Inflammatory macrophage treated with lipopolysaccharide for 4 hours (primary cell): ENCODE results near the gene HIRIP3.
"Not testable (repeated sequence)": the region's sequence is repeated elsewhere in the genome, so short reads cannot be mapped to it uniquely, and the experiment has no call there.

Experiments
- DNase-seq: peaks from one replicate; pipeline ENCODE4 v3.0.0-alpha.2; 2020

HIRIP3 gene

DNA sequence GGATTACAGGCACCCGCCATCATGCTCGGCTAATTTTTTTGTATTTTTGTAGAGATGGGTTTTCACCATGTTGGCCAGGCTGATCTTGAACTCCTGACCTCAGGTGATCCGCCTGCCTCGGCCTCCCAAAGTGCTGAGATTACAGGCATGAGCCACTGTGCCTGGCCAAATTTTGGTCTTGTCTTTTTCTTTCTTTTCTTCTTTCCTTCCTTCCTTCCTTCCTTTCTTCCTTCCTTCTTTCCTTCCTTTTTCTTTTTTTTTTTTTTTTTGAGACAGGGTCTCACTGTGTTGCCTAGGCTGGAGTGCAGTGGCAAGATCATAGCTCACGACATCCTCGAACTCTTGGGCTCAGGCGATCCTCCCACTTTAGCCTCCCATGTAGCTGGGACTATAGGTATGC, 20.0 kb upstream of the HIRIP3 start:
- DNase-seq = not testable (repeated sequence)

DNA sequence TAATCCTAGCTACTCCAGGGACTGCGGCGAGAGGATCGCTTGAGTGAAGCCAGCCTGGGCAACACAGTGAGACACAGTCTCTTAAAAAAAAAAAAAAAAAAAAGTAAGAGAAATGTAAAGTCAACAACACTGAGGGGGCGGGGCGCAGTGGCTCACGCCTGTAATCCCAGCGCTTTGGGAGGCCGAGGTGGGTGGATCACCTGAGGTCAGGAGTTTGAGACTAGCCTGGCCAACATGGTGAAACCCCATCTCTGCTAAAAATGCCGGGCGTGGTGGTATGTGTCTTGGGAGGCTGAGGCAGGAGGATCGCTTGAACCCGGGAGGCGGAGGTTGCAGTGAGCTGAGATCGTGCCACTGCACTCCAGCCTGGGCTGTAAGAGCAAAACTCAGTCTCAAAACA, 17.2 kb upstream of the HIRIP3 start:
- not testable (repeated sequence) for DNase-seq

DNA sequence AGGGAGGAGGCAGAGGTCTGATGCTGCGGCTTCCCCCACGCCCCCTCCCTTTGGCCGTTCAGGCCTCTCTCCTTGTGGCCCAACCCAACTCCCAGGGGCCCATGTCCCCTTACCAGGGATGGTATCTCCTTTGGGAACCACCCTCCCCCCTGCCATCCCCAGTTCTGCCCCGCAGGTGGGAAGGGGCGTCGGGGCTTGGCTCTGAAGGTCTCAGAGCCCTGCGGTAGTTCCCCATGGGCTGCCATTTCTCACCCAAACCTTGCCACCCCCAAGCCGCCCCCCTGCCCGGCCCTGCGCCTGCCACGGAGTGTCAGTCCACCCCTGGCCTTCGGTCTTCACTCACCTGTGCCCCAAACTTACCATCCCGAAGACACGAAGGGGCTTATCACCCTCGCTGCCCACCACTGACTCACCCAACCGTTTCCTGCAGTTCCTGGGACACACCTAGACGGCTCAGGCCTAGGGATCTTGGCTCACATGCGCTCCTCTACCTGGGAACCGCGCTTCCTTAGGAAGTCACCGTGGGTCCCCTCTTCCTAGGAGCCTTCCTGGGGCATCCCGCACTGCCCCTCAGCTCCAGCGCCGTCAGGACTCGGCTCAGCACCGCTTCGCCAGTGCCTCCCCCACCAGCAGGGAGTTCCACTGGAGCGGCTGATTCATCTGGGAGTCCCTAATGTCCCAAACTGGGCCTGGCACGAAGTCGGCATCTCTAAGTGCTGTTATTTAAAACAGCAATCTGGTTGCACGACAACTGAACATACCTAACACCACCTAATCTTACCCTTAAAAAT, 16.5 kb upstream of the HIRIP3 start:
- DNase-seq = no peak

DNA sequence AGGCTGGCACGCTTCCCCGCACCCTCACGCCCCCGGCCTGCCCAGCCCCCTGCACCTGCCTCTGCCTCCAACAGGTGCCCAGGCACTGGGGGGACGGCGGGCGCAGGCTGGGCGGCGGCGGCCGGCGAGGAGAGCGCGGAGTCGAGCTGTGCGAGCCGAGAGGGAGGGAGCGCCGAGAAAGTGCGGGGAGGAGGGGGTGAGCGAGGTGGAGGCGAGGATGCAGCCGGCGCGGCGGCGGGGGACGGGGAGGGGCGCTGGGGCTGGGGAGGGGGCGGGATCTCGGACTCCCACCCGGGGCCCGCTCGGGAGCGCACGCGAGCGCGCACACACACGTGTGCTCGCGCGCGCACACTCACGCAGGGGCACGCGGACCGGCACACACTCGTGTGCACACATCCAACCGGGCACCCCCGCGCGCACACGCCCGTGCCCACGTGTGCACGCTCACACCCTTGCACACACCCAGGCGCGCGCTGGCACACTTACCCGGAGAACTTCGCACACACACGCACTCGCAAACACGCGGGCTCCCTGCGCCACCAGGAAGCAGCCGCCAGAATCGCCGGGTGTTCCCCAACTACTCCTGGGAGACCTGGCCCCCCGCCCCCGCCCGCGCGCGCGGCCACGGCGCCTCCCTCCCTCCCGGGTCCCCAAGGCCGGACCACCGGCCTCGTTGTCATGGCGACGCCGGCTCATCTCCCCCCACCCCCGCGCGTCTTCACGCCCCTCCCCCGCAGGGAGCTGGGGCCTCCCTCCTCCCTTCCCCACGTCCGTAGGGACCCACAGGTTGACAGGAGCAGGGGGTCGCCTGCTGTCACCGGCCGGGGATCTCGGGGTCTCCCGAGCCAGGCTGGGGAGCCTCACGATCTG, 15.7 kb upstream of the HIRIP3 start, which contains the start of gene DOC2A:
DOC2A (minus strand) TSS at position 184 of the 870 bp plus-strand sequence. CDS start 805 bp downstream, outside the sequence.
- DNase-seq = no peak

DNA sequence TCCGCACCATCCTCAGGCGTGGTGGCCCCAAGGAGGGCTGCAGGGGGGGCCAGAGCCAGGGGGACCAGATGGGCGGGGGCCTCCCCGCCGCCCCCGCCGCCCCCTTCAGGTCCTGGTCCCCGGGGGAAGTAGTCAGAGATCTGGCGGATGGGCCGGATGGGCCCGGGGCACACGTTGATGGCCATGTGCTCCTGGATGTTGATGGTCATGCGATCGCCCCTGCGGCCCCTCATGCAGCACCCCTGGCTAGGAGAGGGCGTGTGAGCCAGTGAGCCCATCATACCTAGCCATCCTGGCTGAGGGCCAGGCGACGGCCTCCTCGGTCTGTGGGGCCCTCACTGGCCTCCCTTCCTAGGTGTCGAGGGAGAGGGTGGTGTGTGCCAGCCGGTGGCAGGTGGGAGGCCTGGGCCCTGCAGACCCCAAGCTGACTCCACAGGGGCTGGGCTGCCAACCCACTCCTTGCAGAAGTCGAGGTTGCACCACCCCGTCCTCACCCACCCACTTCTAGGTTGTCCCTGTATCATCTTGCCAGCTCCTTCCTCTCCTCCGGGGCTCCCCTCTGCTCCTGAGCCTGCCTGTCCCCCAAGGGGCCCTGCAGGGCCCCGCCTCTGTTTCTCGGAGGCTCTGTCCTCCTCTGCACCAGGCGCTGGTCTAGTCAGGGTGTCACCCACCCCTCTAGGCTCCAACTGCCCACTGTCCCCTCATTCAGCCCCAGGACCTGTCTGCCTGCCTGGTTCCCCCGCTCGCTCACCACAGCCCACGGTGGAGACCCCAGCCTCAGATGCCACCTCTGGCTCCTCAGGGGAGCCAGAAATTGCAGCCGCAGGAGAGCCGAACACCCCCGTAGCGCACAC, 14.8 kb upstream of the HIRIP3 start:
- no peak for DNase-seq

DNA sequence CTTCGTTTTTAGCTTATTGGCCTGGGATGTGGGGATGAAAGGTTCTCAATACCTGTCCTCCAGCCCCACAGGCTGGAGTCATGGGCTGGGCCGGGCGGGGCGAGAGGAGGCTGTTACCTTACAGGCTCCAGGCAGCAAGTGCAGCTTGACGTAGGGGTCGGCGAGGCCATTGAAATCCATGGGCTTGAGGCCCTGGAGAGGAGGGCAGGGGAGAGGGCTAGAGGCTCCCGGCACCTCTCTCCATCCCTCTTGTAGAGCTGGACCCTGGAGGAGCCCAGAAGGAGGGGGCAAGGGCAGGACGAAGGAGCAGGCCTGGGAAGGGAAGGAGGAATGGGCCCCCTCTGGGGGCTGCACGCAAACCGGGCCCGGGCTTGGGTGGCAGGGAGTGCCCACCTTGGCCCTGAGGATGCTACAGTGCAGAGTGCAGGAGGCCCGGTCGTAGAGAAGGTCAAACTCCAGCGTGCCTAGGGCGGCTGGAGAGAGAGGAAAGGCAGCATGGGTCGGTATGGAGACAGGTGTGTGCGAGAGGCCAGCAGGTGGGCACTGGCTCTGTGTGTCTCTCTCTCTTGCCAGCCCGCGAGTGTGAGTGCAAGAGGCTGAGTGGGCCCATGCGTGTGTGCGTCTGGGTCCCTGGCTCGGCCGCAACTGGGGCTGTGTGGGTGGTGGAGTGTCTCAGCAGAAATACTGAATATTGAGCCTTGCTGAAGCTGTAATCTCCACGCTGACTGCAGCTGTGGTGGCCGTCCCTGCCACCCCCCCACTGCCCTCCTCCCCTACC, 13.9 kb upstream of the HIRIP3 start:
- no peak for DNase-seq

DNA sequence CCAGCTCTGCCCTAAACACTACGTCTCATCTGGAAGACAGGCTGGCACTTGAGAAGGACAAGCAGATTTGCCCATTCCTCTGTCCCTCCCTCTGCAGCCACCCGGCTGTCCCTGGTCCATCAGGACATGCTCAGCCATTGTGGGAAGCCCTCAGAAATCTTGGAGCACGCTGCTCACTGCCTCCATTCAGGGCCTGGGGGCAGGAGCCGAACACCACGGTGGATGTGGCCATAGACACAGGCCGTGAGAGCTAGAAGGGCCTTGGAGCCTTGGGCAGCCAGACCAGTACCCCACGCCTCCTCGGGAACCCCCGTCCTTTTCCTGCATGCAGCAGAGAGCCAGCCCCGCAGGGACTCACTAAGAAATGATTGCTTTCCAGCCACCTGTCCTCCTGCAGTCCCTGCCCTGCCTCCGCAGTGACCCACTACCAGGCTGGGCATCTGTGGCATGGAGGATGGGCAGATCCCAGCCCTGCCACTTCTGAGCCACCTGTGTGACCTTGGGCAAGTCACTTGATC, 12.0 kb upstream of the HIRIP3 start:
- DNase-seq = no peak

DNA sequence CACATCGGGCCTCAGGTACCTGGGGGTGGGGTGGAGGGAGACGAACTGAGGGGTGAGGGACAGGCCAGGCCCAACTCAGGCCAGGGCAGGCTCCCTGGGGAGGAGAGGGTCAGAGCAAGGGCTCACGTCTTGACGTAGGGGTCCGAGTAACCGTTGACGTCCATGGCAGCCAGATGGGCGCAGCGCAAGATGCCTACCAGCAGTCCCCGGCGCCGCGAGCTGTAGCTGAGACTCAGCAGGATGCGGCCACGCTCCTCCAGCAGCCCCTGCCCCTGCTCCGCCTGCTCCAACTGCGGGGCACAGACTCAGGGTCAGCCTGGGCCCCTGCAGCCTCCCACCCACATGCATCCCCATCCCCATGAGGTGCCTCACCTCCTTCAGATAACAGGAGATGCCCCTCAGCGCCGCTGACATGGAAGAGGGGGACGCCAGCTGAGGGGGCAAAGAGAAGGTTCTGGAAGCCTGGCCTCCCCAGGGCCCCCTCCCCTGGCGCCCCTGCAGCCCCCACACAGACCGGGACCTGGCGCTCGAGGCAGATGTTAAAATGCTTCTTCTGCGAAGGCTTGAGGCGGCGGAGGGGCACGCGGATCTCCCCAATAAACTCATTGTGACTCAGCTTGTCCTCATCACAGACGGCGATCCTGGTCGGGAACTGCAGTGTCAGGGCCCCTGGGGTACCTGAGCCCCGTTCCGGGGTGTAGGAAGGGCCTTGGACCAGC, 11.4 kb upstream of the HIRIP3 start:
- no peak for DNase-seq

DNA sequence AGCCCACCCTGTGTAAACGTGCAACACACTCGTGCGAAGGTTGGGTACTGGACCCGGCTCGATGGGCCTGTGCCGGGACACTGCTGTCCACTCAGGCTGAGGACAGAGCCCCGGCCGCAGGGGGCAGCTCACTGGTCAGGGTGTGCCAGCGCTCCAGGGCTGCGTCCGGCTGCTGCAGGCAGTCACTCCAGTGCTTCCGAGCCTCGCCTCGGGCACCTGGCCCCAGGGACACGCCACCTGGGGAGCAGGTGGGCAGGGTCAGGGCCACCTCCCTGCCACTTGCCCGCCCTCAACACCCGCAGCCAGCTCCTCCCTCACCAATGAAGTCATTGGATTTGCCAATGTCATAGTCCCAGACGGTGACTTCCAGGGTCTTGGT, 10.7 kb upstream of the HIRIP3 start:
- DNase-seq = no peak

DNA sequence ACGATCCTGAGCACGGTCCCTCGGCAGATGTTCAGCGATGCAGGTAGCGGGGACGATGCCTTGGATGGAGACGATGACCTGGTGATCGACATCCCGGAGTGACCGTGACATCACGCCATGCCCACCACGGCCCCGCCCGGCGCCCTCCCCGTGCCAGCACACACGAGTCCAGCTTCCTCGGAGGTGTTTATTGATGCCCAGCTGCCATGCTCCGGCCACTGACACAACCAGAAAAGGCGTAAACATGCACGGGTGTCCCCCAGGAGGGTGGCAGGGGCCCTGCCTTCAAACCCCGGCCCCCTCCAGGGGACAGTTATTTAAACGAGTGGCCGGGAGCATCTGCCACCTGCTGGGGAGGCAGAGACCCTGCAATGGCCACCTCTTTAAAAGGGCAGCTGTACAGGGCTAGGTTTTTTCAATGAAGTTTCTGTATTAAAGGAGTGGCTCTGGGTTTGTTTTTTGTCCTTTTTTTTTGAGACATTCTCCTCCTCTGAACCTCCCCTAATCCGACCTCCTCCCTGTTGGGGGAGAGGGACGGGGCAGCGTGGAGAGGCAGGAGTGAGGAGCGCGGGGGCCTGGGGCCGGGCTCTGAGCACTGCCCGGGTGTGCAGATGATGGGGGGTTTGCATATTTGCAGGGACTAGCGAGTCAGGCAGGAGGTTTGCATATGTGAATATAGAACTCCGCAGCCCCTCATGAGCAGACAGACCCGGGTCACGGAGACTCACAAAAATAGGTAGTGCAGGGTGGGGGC, 10.1 kb upstream of the HIRIP3 start:
- DNase-seq = peak; percentile 42

DNA sequence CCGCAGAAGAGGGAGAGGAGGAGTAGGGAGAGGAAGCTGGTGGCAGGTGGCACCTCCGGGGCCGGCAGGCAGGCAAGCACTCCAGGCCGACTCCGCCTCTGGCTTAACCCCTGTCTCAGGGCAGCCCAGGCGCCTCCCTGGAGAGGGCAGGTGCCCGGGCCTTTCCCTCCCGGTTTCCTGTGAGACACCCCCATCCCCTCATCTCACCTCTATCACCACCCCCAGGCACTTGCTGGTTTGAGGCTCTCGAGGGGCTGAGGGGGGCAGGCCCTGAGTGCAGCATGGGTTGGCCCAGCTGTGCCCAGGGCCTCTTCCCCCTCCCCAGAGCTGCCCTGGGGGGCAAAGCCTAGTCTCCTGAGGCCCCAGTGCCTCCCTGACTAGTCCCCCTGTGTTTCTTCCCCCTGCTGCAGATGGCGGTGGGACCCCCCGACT, 9.4 kb upstream of the HIRIP3 start:
- DNase-seq = no peak

DNA sequence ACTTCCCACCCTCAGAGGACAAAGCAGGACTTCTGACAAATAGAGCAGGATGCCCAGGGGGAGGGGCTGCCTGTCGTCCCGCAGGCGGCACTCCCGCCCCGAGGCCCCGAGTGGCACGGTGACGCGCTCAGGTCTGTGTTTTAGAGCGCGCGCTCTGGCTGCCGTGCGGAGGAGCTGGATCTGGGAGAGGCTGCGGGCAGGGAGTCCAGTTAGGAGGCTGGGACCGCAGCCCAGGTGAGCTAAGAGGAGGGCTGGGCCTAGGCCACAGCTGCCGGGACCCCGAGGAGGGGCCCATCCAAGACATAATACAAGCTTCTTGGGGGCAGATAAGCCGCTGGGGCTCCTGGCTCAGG, 9.0 kb upstream of the HIRIP3 start:
- DNase-seq = no peak

DNA sequence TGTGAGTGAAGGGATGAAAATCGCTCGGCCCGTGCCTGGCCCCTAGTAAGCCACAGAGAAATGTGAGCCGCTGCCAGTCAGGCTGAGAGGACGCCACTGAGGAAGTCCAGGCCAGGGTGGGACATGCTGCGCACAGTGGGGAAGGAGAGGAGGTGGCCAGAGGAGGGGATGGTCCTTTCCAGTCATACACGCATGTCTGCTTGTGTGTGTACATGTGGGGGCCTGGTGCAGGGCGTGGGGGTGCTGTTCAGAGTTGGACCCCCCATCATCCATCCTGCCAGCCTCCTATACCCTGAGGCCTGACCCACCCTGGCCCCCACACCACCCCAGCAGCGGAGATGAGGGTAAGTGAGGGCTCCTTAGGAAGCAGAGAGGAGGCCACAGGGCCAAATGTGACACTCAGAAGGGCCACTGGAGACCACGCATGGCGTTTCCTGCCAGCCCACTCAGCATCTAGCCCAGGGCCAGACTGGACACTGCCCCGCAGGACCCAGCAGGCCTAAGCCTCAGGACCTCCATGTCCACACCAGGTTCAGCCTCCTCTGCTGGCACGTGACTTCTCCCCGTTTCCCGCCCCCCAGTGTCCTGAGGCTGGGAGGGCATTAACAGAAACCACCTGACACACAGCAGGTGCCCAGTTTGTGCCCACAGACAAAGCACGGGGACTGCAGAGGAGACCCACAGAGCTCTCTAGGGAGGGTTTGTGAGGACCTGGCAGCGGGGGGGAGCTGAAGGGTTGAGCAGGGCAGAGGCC, 8.4 kb upstream of the HIRIP3 start:
- DNase-seq = no peak

DNA sequence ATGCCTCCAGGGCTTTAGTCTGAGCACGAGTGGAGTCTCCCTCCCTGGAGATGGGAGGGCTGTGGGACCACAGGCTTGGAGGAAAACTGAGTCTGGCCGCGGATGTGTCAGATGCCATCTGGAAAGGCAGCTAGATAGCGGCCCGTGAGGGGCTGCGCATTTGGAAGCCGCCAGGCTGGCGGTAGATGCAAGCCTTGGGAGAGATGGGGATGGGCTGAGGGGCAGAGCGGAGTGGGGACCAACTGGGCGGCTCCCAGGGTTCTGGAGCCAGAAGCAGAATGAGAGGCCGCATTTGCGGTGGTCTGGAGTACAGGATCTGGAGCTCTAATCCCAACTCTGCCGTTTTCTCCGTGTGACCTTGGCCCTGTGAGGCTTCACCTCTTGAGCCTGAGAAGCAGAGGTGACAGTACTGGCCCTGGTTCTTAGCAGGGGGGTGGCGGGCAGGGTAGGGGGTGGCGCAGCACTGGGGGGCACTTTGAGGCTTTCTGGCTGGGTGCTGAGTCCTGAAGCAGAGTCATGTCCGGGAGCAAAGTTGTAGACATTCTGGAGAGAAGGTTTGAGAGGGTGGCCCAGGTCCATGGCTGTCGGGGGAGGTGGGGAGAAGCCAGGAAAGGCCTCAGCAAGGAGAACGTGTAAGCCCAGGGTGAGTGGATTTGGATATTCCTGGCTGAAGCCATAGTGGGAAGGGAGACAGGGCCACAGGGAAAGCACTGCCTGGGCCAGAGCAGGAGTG, 7.4 kb upstream of the HIRIP3 start:
- DNase-seq = no peak

DNA sequence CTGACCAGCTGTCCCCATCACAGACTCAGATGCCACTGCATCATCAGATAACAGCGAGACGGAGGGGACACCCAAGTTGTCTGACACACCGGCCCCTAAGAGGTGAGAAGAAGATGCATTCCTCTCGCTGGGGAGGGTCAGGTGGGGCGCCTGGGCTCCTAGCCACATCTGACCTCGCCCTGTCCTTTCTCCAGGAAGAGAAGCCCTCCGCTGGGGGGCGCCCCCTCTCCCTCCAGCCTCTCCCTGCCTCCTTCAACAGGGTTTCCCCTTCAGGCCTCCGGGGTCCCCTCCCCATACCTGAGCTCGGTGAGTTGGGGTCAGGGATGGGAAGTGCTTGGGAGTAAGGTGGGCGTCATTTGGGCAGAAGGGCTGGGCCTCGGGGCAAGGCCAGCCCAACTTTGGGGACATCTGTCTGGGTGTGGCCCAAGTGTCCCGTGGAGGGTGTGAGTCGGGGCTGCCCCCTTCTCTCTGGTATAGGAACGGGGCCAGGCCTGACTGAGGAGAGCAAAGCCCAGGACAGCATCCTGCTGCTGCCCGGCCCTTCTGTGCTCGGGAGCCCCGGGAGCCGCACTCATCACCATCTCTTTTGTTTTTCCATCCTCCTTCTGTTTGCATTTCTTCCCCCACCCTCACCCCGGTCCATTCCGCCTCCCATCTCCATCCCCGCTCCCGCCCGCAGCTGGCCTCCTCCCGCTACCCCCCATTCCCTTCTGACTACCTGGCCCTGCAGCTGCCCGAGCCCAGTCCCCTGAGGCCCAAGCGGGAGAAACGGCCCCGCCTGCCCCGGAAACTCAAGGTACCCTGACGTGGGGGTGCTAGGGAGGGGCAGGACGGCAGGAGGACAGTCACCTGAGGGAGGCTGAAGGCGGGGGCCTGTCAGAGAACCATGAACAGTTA, 5.6 kb upstream of the HIRIP3 start:
- DNase-seq = no peak

DNA sequence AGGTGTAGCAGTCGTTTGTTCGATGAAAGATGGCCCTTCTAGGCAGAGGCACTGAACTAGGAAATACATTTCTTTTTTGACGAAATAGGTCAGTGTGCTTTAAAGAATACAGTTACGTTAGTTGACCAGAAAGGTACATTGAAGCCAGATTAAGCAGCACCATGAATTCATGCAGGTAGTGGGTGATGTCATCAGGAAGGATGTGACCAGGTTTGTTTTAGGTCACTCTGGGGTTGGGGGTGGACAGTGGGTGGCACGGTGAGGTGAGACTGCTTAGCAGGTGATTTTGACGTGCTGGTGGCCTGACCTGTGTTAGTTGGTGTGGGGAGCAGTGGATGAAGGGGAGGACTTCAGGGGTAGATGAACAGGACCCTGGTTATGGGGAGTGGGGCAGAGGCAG, 4.2 kb upstream of the HIRIP3 start:
- no peak for DNase-seq

DNA sequence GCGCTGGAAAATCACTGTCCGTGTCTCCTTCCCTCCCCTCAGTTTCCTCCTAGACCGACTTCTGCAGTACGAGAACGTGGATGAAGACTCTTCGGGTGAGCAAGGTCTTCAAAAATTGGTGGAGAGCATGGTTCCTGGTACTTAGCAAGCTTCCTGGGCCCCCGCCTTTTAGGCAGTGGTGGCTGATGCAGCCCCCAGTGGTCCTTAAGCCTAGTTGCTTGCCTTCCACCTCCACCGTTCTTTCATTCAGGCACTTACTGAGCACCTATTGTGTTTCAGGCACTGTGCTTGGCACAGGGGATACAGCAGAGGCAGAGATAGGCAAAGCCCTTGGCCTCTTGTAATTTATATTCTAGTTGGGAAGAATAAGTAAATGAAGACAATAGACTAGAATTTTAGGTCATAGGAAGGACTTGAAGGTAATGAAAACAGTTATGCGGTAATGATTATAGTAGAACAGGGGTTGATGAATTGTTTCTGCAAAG, 1.4 kb upstream of the HIRIP3 start:
- no peak for DNase-seq
